ENCODE measurements around the gene WFDC8. TPM values are rescaled to one million over a fixed set of nuclear protein-coding genes. Genes with fewer than 3 reads are reported as not detected.

Gene WFDC8
- total and polyA plus RNA-seq, 2 of the 13 experiments (the other 11 are each of a cell fraction or from before 2014, with no cell fraction given), result not detected

DNA sequence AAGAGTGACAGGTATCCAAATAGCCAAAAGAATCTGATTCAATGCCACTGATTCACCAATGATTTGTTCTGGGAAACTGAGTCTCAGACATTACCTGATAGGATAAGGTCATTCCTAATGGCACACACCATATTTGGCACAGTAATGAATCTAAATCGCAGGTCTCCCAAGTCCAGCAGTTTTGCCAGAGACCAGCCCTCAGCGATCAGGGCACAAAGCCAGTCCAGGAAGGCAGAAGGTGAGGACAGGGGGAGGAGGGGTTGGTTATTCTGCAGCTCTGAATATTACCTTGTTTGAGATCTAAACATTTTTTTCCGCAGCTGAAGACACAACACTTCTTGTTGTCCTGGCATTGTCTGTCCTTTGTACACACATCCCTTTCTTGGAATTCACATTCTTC is 33.7 kb downstream of the WFDC8 start (continued):
- TF ChIP-seq ARNT2 (CRISPR knock-in tag; IDR thresholded peaks at IDR 0.05; ENCODE audit: low read depth) (no peak), ZNF790 (CRISPR knock-in tag; IDR thresholded peaks at IDR 0.05; ENCODE audit: borderline replicate concordance) (no peak), ZNF839 (CRISPR knock-in tag; IDR thresholded peaks at IDR 0.05; ENCODE audit: borderline replicate concordance) (no peak), ZFP36L1 (CRISPR knock-in tag; IDR thresholded peaks at IDR 0.05) (no peak), ZNF883 (CRISPR knock-in tag; IDR thresholded peaks at IDR 0.05; ENCODE audit: not compliant biosample characterization) (no peak), ZFP1 (CRISPR knock-in tag; IDR thresholded peaks at IDR 0.05) (no peak)
- TF ChIP-seq, protein P1, sequence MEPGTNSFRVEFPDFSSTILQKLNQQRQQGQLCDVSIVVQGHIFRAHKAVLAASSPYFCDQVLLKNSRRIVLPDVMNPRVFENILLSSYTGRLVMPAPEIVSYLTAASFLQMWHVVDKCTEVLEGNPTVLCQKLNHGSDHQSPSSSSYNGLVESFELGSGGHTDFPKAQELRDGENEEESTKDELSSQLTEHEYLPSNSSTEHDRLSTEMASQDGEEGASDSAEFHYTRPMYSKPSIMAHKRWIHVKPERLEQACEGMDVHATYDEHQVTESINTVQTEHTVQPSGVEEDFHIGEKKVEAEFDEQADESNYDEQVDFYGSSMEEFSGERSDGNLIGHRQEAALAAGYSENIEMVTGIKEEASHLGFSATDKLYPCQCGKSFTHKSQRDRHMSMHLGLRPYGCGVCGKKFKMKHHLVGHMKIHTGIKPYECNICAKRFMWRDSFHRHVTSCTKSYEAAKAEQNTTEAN (CRISPR knock-in tag; conservative IDR thresholded peaks at IDR 0.05), result no peak
- TF ChIP-seq, protein P2, sequence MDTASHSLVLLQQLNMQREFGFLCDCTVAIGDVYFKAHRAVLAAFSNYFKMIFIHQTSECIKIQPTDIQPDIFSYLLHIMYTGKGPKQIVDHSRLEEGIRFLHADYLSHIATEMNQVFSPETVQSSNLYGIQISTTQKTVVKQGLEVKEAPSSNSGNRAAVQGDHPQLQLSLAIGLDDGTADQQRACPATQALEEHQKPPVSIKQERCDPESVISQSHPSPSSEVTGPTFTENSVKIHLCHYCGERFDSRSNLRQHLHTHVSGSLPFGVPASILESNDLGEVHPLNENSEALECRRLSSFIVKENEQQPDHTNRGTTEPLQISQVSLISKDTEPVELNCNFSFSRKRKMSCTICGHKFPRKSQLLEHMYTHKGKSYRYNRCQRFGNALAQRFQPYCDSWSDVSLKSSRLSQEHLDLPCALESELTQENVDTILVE (CRISPR knock-in tag; IDR thresholded peaks at IDR 0.05), result no peak

DNA sequence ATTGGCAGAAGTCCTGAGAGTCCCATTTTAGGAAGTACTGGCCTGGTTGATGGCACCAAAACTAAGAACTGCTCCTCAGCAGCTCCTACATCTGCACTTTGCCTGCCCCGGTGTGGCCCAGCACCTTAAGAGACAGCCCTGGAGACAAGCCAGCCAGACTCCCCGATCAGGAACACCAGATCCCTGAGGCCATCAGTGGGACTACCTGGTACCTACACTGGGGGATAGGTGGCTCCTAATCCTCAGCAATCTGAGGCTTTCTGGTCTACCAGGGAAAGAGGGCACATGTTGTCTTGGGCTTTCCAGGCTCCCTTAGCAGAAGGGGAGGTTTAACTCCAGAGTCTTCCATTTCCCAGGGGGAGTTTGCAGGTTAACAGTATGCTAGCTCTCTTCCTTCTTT is 39.7 kb downstream of the WFDC8 start, which contains the start of gene WFDC6:
Gene WFDC6 (minus strand): TSS at position 101 of the 400 bp plus-strand sequence. CDS start 75 bp downstream, at position 26.
- Histone ChIP-seq H3K79me2 (ENCODE audit: insufficient read depth, low read length) (no peaks in the 10 kb centered on the region), H2AFZ (ENCODE audit: low read length) (no peak within 1 kb of the TSS), H3K4me2 (ENCODE audit: low read depth, low read length) (no peak within 1 kb of the TSS), H3K4me1 (ENCODE audit: insufficient read depth, low read length) (no peaks in the 10 kb centered on the region), H3K36me3 (replicated peaks in 1 of 2; ENCODE audit: control insufficient read depth in 1 of 2, insufficient read depth in 2 of 2, low read length in 2 of 2) (no peaks in the 10 kb centered on the region), H3K4me3 (replicated peaks in 1 of 3; ENCODE audit: insufficient read depth in 1 of 3, low read depth in 2 of 3, low read length in 3 of 3) (no peak within 1 kb of the TSS), H3K27me3 (ENCODE audit: control insufficient read depth in 1 of 2, insufficient read depth in 2 of 2, low read length in 2 of 2) (peaks cover 0 to 13% of the 10 kb centered on the region in 2 experiments; a peak in 4 of 5 replicates), H4K20me1 (ENCODE audit: insufficient read depth, low read length) (no peaks in the 10 kb centered on the region), H3K9me3 (ENCODE audit: low read length) (no peaks in the 10 kb centered on the region), H3K27ac (ENCODE audit: extremely low read length, insufficient read depth, low read length) (no peak within 1 kb of the TSS), H3K9ac (ENCODE audit: insufficient read depth, low read depth, low read length) (no peak within 1 kb of the TSS)
- no peak for FAIRE-seq
- ATAC-seq, result no peak
- no peak for DNase-seq (ENCODE audit: low spot score)
- WGBS (ENCODE audit: low lambda C conversion rate), result 21% methylated on average over 2 of the region's 2 CpGs
- in situ Hi-C loops (cut with HindIII; ENCODE audit: extremely low pct_ligation_motif_present, low pct_unique_long_range_greater_than_20kb) (no loop called here), intact Hi-C loops (cut with micrococcal nuclease; ENCODE audit: unreplicated experiment) (no loop called here)
- CTCF ChIA-PET (ENCODE audit: low intra/inter-chr PET ratio, low total read pairs), result no interaction called here
- BruUV-seq (replicated peaks), result no TSS peak
- POLR2A ChIA-PET, result no interaction called here
- TF ChIP-seq HDAC1 (CRISPR knock-in tag; IDR thresholded peaks at IDR 0.05) (no peak), ZNF263 (CRISPR knock-in tag; IDR thresholded peaks at IDR 0.05) (no peak), SP140L (CRISPR knock-in tag; IDR thresholded peaks at IDR 0.05; ENCODE audit: borderline replicate concordance) (no peak), ZNF225 (CRISPR knock-in tag; IDR thresholded peaks at IDR 0.05) (no peak), ZNF619 (CRISPR knock-in tag; IDR thresholded peaks at IDR 0.05) (no peak), REPIN1 (CRISPR knock-in tag; IDR thresholded peaks at IDR 0.05; ENCODE audit: borderline replicate concordance, low read depth) (no peak), ZNF747 (CRISPR knock-in tag; IDR thresholded peaks at IDR 0.05; ENCODE audit: borderline replicate concordance) (no peak), GATAD2A (CRISPR knock-in tag; IDR thresholded peaks at IDR 0.05) (no peak), ZNF33B (CRISPR knock-in tag; IDR thresholded peaks at IDR 0.05) (no peak), ZSCAN22 (CRISPR knock-in tag; IDR thresholded peaks at IDR 0.05) (no peak)
- TF ChIP-seq, protein P3, sequence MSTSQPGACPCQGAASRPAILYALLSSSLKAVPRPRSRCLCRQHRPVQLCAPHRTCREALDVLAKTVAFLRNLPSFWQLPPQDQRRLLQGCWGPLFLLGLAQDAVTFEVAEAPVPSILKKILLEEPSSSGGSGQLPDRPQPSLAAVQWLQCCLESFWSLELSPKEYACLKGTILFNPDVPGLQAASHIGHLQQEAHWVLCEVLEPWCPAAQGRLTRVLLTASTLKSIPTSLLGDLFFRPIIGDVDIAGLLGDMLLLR (CRISPR knock-in tag; IDR thresholded peaks at IDR 0.05), result no peak
